Measurements from ENCODE around the gene NXPE4.

- TF ChIP-seq CTCF (IDR thresholded peaks at IDR 0.05 in 8 of 11, conservative IDR thresholded peaks at IDR 0.05 in 3 of 11) (no peak), POLR2A (IDR thresholded peaks at IDR 0.05) (no peak), POLR2AphosphoS5 (IDR thresholded peaks at IDR 0.05) (no peak)
Observed at GRCh38 chr11:114553642-114554041, 41.9 kb downstream of the NXPE4 start.

Data from spleen (tissue), 7 donors.